ENCODE measurements around the gene ARPC2.

DNA sequence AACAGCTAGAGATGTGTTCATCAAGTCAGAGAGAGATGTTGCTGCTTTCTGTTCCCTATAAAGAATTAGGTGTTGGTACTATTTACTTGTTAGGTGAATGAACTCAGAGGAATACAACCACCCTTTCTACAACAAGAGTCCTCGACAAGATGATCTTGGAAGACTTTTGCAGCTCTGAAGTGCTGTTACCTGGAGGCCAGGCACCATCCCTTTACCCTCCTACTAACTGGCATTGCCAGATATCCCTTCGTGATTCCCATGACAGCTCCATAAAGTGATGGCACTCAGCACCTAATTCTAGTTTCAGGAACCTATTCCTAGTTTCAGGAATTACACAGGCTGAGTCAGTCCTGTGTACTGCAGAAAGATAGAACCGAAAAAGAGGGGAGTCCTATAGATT is 9.9 kb downstream of the ARPC2 start:
- TF ChIP-seq, protein P1, sequence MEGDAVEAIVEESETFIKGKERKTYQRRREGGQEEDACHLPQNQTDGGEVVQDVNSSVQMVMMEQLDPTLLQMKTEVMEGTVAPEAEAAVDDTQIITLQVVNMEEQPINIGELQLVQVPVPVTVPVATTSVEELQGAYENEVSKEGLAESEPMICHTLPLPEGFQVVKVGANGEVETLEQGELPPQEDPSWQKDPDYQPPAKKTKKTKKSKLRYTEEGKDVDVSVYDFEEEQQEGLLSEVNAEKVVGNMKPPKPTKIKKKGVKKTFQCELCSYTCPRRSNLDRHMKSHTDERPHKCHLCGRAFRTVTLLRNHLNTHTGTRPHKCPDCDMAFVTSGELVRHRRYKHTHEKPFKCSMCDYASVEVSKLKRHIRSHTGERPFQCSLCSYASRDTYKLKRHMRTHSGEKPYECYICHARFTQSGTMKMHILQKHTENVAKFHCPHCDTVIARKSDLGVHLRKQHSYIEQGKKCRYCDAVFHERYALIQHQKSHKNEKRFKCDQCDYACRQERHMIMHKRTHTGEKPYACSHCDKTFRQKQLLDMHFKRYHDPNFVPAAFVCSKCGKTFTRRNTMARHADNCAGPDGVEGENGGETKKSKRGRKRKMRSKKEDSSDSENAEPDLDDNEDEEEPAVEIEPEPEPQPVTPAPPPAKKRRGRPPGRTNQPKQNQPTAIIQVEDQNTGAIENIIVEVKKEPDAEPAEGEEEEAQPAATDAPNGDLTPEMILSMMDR (conservative IDR thresholded peaks at IDR 0.05) = no peak
- TF ChIP-seq EZH2 (IDR thresholded peaks at IDR 0.05; ENCODE audit: low read depth) = no peak
